A549 treated with dexamethasone at 1 μM for 4 hours (cell line): Measurements from ENCODE around the gene SLC44A4. TPM values are rescaled to one million over a fixed set of nuclear protein-coding genes. Genes with fewer than 3 reads are reported as not detected.

ENCODE experiments used
- total RNA-seq: library from RNA; stranded (reverse); fragments of 200-300 nt; extraction: Qiagen RNA extraction; gene quantifications from 5 replicates; pipeline ENCODE4 v1.2.3, GENCODE V29; 2022

SLC44A4 gene
- 0.04 to 0.06 TPM in 2 of 5 replicates, not detected in the others for total RNA-seq

GRCh38 chr6:31878726-31879125 lies at the start of gene SLC44A4:
Gene SLC44A4, minus strand, starts transcription at chr6:31878997. Its CDS starts 17 bp downstream, at chr6:31878980.

GRCh38 chr6:31927242-31927862 lies 48.6 kb upstream of the SLC44A4 start, which contains the start of gene C2:
Gene C2, plus strand, starts transcription at chr6:31927717. Its CDS starts 36 bp downstream, at chr6:31927753.

GRCh38 chr6:31901953-31902643 lies 23.3 kb upstream of the SLC44A4 start, which contains the start of gene ZBTB12:
Gene ZBTB12, minus strand, starts transcription at chr6:31902086. Its CDS starts 781 bp downstream, at chr6:31901305.

GRCh38 chr6:31897612-31898382 lies 19.0 kb upstream of the SLC44A4 start, which contains the start of gene EHMT2:
Gene EHMT2, minus strand, starts transcription at chr6:31897698. Its CDS starts 21 bp downstream, at chr6:31897677.

GRCh38 chr6:31862344-31863235 lies 16.2 kb downstream of the SLC44A4 start, which contains the start of gene NEU1:
Gene NEU1, minus strand, starts transcription at chr6:31862821. Its CDS starts 45 bp downstream, at chr6:31862776.

GRCh38 chr6:31827286-31828079 lies 51.3 kb downstream of the SLC44A4 start, which contains the start of gene HSPA1B:
Gene HSPA1B, plus strand, starts transcription at chr6:31827738. Its CDS starts 213 bp downstream, at chr6:31827951.

GRCh38 chr6:31815025-31815838 lies 63.6 kb downstream of the SLC44A4 start, which contains the start of the genes HSPA1A and HSPA1L:
Gene HSPA1A, plus strand, starts transcription at chr6:31815543. Its CDS starts 214 bp downstream, at chr6:31815757.
Gene HSPA1L, minus strand, starts transcription at chr6:31815283. Its CDS starts 3,311 bp downstream, at chr6:31811972.

Other genes with a start within 250 kb of the SLC44A4 start
- 106 to 143 TPM (median 140 TPM) in 5 replicates for gene BAG6, start 226.3 kb downstream of the SLC44A4 start, total RNA-seq
- 2.7 to 3.8 TPM (median 3.3 TPM) in 5 replicates for gene APOM, start 223.1 kb downstream of the SLC44A4 start, total RNA-seq
- gene C6orf47, start 218.2 kb downstream of the SLC44A4 start, total RNA-seq = 11.3 to 13.3 TPM (median 12.8 TPM) in 5 replicates
- gene GPANK1, start 214.0 kb downstream of the SLC44A4 start, total RNA-seq = 8.9 to 12.1 TPM (median 11.6 TPM) in 5 replicates
- gene CSNK2B, start 212.9 kb downstream of the SLC44A4 start, total RNA-seq = 165 to 180 TPM (median 171 TPM) in 5 replicates
- 2.7 to 4.4 TPM (median 4.0 TPM) in 5 replicates for gene LY6G5B, start 209.0 kb downstream of the SLC44A4 start, total RNA-seq
- gene LY6G5C, start 197.9 kb downstream of the SLC44A4 start, total RNA-seq = 0.82 to 1.8 TPM (median 1.4 TPM) in 5 replicates
- 13.2 to 16.4 TPM (median 15.7 TPM) in 5 replicates for gene ABHD16A, start 175.7 kb downstream of the SLC44A4 start, total RNA-seq
- gene LY6G6F, start 172.1 kb downstream of the SLC44A4 start, total RNA-seq = not detected in 5 replicates
- gene LY6G6D, start 163.6 kb downstream of the SLC44A4 start, total RNA-seq = not detected in 5 replicates
- gene LY6G6C, start 157.3 kb downstream of the SLC44A4 start, total RNA-seq = 0.08 to 0.12 TPM in 2 of 5 replicates, not detected in the others
- not detected in 5 replicates for gene MPIG6B, start 155.6 kb downstream of the SLC44A4 start, total RNA-seq
- 24.9 to 30.6 TPM (median 28.7 TPM) in 5 replicates for gene DDAH2, start 149.7 kb downstream of the SLC44A4 start, total RNA-seq
- gene CLIC1, start 142.5 kb downstream of the SLC44A4 start, total RNA-seq = 438 to 455 TPM (median 449 TPM) in 5 replicates
- gene MSH5, start 139.0 kb downstream of the SLC44A4 start, total RNA-seq = 8.4 to 14.3 TPM (median 14.1 TPM) in 5 replicates
- 2.1 to 3.7 TPM (median 3.5 TPM) in 5 replicates for gene SAPCD1, start 116.3 kb downstream of the SLC44A4 start, total RNA-seq
- 0.94 to 1.9 TPM (median 1.7 TPM) in 5 replicates for gene VWA7, start 101.7 kb downstream of the SLC44A4 start, total RNA-seq
- gene VARS1, start 83.2 kb downstream of the SLC44A4 start, total RNA-seq = 39.7 to 58.5 TPM (median 57.1 TPM) in 5 replicates
- 47.5 to 56.4 TPM (median 52.4 TPM) in 5 replicates for gene LSM2, start 72.0 kb downstream of the SLC44A4 start, total RNA-seq
- gene HSPA1L, start 63.7 kb downstream of the SLC44A4 start, total RNA-seq = 1.1 to 1.8 TPM (median 1.7 TPM) in 5 replicates
- gene HSPA1A, start 63.5 kb downstream of the SLC44A4 start, total RNA-seq = 104 to 243 TPM (median 196 TPM) in 5 replicates
- gene HSPA1B, start 51.3 kb downstream of the SLC44A4 start, total RNA-seq = 73.0 to 177 TPM (median 144 TPM) in 5 replicates
- 22.0 to 34.1 TPM (median 28.7 TPM) in 5 replicates for gene NEU1, start 16.2 kb downstream of the SLC44A4 start, total RNA-seq
- gene EHMT2, start 18.7 kb upstream of the SLC44A4 start, total RNA-seq = 18.2 to 30.9 TPM (median 28.3 TPM) in 5 replicates
- 2.9 to 4.4 TPM (median 3.9 TPM) in 5 replicates for gene ZBTB12, start 23.1 kb upstream of the SLC44A4 start, total RNA-seq
- gene C2, start 48.7 kb upstream of the SLC44A4 start, total RNA-seq = 0.27 to 0.40 TPM (median 0.30 TPM) in 5 replicates
- 1.4 to 2.1 TPM (median 1.6 TPM) in 5 replicates for gene CFB, start 67.1 kb upstream of the SLC44A4 start, total RNA-seq
- gene NELFE, start 80.0 kb upstream of the SLC44A4 start, total RNA-seq = 81.5 to 99.5 TPM (median 85.1 TPM) in 5 replicates
- 17.5 to 26.7 TPM (median 23.7 TPM) in 5 replicates for gene SKIC2, start 80.2 kb upstream of the SLC44A4 start, total RNA-seq
- 10.3 to 12.9 TPM (median 12.5 TPM) in 5 replicates for gene DXO, start 93.1 kb upstream of the SLC44A4 start, total RNA-seq
- 0.63 to 1.2 TPM (median 0.89 TPM) in 5 replicates for gene C4A, start 103.1 kb upstream of the SLC44A4 start, total RNA-seq
- 0.47 to 0.90 TPM (median 0.64 TPM) in 5 replicates for gene C4B, start 135.8 kb upstream of the SLC44A4 start, total RNA-seq
- 0.09 TPM in 1 of 5 replicates, not detected in the others for gene CYP21A2, start 159.4 kb upstream of the SLC44A4 start, total RNA-seq
- 0.33 to 0.85 TPM (median 0.53 TPM) in 5 replicates for gene TNXB, start 230.3 kb upstream of the SLC44A4 start, total RNA-seq
- 23.7 to 36.6 TPM (median 35.8 TPM) in 5 replicates for gene ATF6B, start 249.2 kb upstream of the SLC44A4 start, total RNA-seq